ENCODE results near the gene TTC21B. TPM values are rescaled to one million over a fixed set of nuclear protein-coding genes. Genes with fewer than 3 reads are reported as not detected.

Gene TTC21B
- total RNA-seq, 2 experiments from 2014 or later = 13.8 to 20.2 TPM

DNA sequence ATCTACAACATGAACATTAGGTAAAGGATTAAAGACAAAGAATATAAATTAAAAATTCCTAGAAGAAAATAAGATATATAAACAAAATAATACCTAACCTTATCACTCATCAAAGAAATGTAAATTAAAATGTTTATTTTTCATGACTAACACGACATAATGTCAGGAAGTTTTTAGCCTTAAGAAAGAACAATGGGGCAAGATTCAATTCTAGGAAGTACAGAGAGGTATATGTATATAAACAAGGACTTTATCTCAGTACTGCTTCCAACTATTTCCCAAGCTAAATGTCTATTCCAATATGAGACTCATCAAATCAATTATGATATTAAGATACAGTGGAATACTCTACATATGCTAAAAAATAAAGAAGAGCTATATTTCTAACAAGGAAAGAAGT lies 44.1 kb downstream of the TTC21B start:
- CTCF ChIA-PET = no interaction called here
- DNase-seq = no peak
- Mint-ChIP-seq H3K36me3 (peaks cover 31% of the 10 kb centered on the region), H3K27me3 (no peaks in the 10 kb centered on the region), H3K4me3 (no peak overlapping the region), H3K27ac (no peak overlapping the region), H3K9me3 (ENCODE audit: low read depth) (no peaks in the 10 kb centered on the region), H3K4me1 (peaks cover 12% of the 10 kb centered on the region)
- ATAC-seq = no peak

DNA sequence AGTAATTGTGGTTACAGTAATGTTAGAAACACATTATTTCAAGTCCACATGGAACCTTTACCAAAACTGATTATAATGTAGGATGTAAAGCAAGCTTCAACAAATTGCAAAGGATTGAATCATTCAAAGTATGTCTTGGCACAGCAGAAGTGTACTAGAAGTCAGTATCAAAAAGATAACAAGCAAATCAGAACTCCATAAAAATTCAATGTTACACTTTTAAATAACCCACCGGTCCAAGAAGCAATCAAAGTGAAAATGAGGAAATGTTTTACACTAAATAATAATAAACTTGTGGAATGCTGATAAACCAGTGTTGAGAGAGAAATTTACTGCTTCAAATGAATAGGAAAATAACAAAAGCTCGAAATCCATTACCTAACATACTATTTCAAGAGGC lies 47.7 kb downstream of the TTC21B start:
- Mint-ChIP-seq H3K4me1 (peaks cover 25% of the 10 kb centered on the region), H3K27me3 (no peaks in the 10 kb centered on the region), H3K9me3 (ENCODE audit: low read depth) (no peaks in the 10 kb centered on the region), H3K4me3 (no peak overlapping the region), H3K27ac (no peak overlapping the region), H3K36me3 (peaks cover 25% of the 10 kb centered on the region)
- ATAC-seq = no peak
- CTCF ChIA-PET = interaction anchor here (0.6 to 1.7 kb wide), 2 partner anchors 31 to 332 kb away, joined by 3 to 4 read pairs; no protein-coding TSS in a partner anchor
- no peak for DNase-seq

DNA sequence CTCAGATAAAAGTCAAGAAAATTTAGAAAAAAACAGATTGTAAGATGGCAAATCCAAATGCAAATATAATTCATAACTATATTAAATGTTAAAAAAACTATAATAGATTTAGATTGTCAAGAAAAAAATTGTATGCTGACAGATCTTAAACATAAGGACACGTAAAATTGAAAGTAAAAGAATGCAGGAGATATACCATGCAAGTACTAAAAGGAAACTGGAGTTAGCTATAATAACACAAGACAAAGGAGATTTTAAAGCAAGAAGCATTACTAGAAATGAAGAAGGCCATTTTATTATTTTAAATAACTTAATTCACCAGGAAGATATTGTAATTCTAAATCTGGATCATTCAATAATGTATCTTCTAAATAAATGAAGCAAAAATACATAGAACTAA lies 48.3 kb downstream of the TTC21B start:
- Mint-ChIP-seq H3K4me3 (no peak overlapping the region), H3K27me3 (no peaks in the 10 kb centered on the region), H3K36me3 (peaks cover 25% of the 10 kb centered on the region), H3K9me3 (ENCODE audit: low read depth) (no peaks in the 10 kb centered on the region), H3K27ac (peak overlapping the region; percentile 73), H3K4me1 (peaks cover 25% of the 10 kb centered on the region)
- ATAC-seq (no peak), DNase-seq (no peak)
- CTCF ChIA-PET = interaction anchor here (1.7 kb wide), 1 partner anchor 31 kb away, joined by 4 read pairs; no protein-coding TSS in a partner anchor

DNA sequence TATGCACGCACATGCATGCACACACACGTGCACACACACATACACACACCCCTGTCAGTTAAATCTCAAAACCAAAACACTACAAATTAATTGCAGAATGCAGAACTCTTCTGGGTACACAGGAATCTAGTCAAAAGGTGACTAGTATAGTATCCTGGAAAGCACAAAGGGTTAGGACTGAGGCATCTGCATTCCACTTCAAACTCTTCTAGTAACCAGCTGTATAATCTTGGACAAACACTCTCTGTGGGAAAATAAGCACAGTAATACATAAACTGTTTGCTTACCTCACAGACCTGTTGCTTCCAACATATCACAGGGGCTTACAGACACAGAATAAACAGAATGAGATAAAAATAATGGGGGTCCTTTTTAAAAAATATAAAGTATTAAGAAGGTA lies 49.1 kb downstream of the TTC21B start:
- ATAC-seq (no peak), DNase-seq (no peak)
- H3K4me3 Mint-ChIP-seq = no peak overlapping the region
- H3K9me3 Mint-ChIP-seq (ENCODE audit: low read depth) = no peaks in the 10 kb centered on the region
- H3K27me3 Mint-ChIP-seq = no peaks in the 10 kb centered on the region
- H3K4me1 Mint-ChIP-seq = peaks cover 25% of the 10 kb centered on the region
- H3K27ac Mint-ChIP-seq = no peak overlapping the region
- H3K36me3 Mint-ChIP-seq = peaks cover 22% of the 10 kb centered on the region
- CTCF ChIA-PET = interaction anchor here (1.2 to 1.7 kb wide), 2 partner anchors 15 to 30 kb away, joined by 3 to 4 read pairs; no protein-coding TSS in a partner anchor

DNA sequence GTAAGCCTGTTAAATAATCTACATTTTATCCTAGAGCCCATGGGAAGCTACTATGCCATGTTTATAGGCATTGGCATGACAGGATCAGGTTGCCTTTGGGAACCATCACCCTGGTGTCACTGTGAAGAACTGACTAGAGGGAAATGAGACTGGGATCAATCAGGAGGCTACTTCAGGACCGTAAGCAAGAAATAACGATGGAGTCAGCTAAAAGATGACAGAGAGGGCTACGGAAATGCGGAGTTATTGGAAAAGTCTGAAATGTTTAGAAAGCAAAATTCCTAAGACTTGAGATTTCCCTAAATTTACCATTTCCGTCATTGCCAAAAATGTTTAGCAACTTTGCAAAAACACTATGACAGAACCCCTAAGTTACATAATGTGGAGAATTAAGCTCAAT lies 50.2 kb downstream of the TTC21B start:
- Mint-ChIP-seq H3K4me1 (peaks cover 25% of the 10 kb centered on the region), H3K36me3 (peaks cover 25% of the 10 kb centered on the region), H3K4me3 (peak overlapping the region; percentile 44), H3K27ac (peak overlapping the region; percentile 75), H3K27me3 (no peaks in the 10 kb centered on the region), H3K9me3 (ENCODE audit: low read depth) (no peaks in the 10 kb centered on the region)
- CTCF ChIA-PET = interaction anchor here (0.6 to 1.2 kb wide), 5 partner anchors 14 to 34 kb away, joined by 3 read pairs; no protein-coding TSS in a partner anchor
- no peak for DNase-seq
- ATAC-seq = no peak

DNA sequence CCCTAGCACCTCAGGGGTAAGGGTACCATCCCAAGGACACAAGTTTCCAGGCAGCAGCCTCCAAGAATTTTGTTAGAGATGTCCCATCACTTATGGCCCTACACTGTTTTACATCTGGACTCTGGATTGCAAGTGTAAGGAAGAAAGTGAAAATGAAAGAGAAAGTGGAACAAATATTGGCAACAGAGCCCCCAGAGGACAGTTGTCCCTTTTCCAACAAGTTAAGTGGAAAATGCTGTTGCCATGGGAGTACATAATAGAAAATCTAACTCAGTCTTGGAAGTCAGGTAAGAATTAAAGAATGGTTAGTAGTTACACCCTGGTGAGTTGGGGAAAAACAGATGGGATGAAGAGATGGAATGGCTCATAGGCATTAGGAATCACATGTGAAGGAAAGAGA lies 50.6 kb downstream of the TTC21B start:
- Mint-ChIP-seq H3K36me3 (peaks cover 30% of the 10 kb centered on the region), H3K27ac (peak overlapping the region; percentile 75), H3K9me3 (ENCODE audit: low read depth) (no peaks in the 10 kb centered on the region), H3K4me1 (peaks cover 25% of the 10 kb centered on the region), H3K27me3 (no peaks in the 10 kb centered on the region), H3K4me3 (peak overlapping the region; percentile 44)
- ATAC-seq (peak; percentile 87), DNase-seq (no peak)
- CTCF ChIA-PET = interaction anchor here (0.8 to 1.7 kb wide), 4 partner anchors 14 to 50 kb away, joined by 3 to 10 read pairs (median 3); partner anchors contain the start of gene TTC21B

DNA sequence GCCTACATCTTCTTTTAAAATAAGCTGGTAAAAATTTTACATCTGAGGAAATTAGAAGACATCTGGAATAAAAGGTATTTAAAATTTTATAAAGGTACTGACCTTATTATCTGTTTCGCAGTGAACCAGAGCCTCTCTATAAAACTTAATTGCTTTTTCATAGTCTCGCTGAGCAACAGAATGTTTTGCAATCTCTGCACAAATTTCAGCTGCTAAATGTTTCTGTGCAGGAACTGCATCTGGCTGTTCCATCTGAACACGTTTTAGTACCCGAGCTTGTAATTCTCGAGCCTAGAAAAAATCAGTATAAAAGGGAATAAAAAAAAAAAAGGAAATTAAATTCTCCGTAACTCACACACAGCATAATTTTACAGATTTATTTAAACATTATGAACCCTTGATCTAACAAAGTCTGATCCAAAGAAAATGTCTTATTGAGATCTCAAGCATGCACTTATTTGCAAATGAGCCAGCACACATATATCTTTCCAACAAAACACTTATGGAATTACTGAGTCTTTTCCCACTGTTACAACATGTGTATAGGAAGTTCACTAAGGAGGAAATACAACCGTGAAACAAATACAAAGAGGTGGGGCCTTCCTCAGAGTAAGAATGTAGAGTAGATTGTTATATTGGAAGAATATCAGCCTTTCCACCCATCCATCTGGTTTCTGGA lies 51.8 kb downstream of the TTC21B start:
- DNase-seq = no peak
- H3K4me1 Mint-ChIP-seq = peaks cover 25% of the 10 kb centered on the region
- H3K9me3 Mint-ChIP-seq (ENCODE audit: low read depth) = no peaks in the 10 kb centered on the region
- peaks cover 31% of the 10 kb centered on the region for H3K36me3 Mint-ChIP-seq
- no peak for ATAC-seq
- no peaks in the 10 kb centered on the region for H3K27me3 Mint-ChIP-seq
- no peak overlapping the region for H3K4me3 Mint-ChIP-seq
- CTCF ChIA-PET = interaction anchor here (1.3 to 1.7 kb wide), 3 partner anchors 10 to 52 kb away, joined by 3 to 10 read pairs (median 3); partner anchors contain the start of gene TTC21B
- H3K27ac Mint-ChIP-seq = no peak overlapping the region

DNA sequence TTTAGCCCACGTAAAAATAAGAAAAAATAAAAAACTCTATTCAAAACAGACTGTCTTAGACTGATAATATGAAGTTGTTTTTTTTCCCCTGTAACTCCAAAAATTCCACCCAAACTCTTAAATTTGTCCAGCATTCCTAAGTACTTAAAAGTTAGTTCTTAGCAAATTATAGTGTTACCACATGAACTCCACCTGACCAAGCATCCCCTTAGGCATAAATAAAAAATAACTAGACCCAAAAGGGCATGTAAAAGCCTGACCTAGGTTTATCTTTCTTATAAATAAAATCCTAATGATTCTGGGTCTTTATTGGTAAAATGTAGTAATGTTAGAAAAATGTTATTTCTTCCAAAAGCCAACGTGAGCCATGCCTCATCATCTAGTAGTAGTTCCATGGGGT lies 54.3 kb downstream of the TTC21B start:
- no peak for ATAC-seq

DNA sequence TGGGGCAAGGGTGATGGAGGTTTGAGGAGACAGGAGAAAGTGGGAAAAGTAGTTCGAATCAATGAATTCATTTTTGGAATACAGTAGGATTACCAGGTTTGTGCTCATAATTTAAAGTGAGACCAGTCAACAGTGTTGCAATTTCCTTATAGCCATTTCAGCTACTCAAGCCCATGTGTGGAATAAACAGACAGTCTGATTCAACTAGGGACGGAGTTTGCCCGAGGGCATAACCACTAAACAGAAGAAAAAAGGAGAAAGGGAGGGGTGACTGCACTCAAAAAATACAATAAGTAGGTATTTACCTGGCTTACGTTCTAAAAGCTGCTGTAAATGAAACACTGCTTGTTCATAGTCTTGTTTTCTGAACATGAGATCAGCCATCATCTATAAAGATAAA lies 55.2 kb downstream of the TTC21B start:
- no peak overlapping the region for H3K4me3 Mint-ChIP-seq
- H3K9me3 Mint-ChIP-seq (ENCODE audit: low read depth) = no peaks in the 10 kb centered on the region
- H3K27me3 Mint-ChIP-seq = no peaks in the 10 kb centered on the region
- peaks cover 36% of the 10 kb centered on the region for H3K36me3 Mint-ChIP-seq
- no peak for DNase-seq
- H3K27ac Mint-ChIP-seq = no peak overlapping the region
- ATAC-seq = no peak
- CTCF ChIA-PET = no interaction called here
- H3K4me1 Mint-ChIP-seq = peaks cover 12% of the 10 kb centered on the region

More for the DNA sequence above, 54.3 kb downstream of the TTC21B start:
- Mint-ChIP-seq H3K9me3 (ENCODE audit: low read depth) (no peaks in the 10 kb centered on the region), H3K27ac (no peak overlapping the region), H3K36me3 (peaks cover 32% of the 10 kb centered on the region), H3K4me3 (no peak overlapping the region), H3K27me3 (no peaks in the 10 kb centered on the region), H3K4me1 (peaks cover 14% of the 10 kb centered on the region)
- no peak for DNase-seq
- CTCF ChIA-PET = interaction anchor here (1.5 kb wide), 1 partner anchor 25 kb away, joined by 3 read pairs; no protein-coding TSS in a partner anchor

DNA sequence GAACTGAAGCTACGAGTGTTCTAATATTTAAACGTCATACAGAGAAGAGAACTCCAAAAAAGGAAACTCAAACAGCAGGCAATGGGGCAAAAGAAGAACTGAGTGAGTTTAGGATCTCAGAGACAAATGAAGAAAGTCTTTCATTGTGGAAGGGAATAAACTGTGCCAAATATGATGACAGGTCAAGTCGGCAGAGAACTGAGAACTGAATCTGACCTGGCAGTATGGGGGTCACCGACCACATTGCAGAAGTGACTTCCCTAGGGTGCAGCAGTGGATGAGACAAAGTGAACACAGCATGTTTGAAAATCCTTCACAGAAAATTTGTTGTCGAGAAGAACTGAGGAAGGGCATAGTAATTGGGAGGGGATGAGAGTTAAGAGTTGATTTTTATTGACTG lies 55.9 kb downstream of the TTC21B start:
- no peaks in the 10 kb centered on the region for H3K9me3 Mint-ChIP-seq (ENCODE audit: low read depth)
- no peak for ATAC-seq
- H3K4me1 Mint-ChIP-seq = peaks cover 5% of the 10 kb centered on the region

DNA sequence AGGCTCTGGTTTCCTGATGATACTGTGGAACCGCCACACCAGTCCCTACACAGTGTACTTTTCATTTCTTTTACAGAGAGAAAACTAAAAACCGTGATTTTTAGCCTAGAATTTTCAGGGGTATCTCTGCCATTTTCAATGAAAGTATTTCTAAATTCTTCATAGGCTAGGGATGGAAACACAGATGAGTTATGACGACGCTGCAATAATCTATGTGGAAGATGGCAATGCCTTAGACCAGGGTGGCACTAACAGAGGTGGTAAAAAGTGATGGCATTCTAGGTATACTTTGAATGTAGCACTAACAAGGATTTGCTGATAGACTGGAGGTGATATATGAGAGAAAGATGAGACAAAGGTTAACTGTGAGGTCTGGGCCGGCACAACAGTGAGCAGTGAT lies 56.5 kb downstream of the TTC21B start:
- Mint-ChIP-seq H3K4me1 (peaks cover 4% of the 10 kb centered on the region), H3K9me3 (ENCODE audit: low read depth) (no peaks in the 10 kb centered on the region), H3K27ac (no peak overlapping the region), H3K4me3 (no peak overlapping the region), H3K27me3 (no peaks in the 10 kb centered on the region), H3K36me3 (peaks cover 34% of the 10 kb centered on the region)
- no peak for DNase-seq
- ATAC-seq = no peak
- CTCF ChIA-PET = interaction anchor here (1.1 kb wide), 1 partner anchor 14 kb away, joined by 3 read pairs; no protein-coding TSS in a partner anchor

More for the DNA sequence above, 55.9 kb downstream of the TTC21B start:
- H3K36me3 Mint-ChIP-seq = peaks cover 31% of the 10 kb centered on the region
- H3K4me3 Mint-ChIP-seq = no peak overlapping the region
- CTCF ChIA-PET = interaction anchor here (1.1 kb wide), 1 partner anchor 14 kb away, joined by 3 read pairs; no protein-coding TSS in a partner anchor
- H3K27ac Mint-ChIP-seq = no peak overlapping the region
- H3K27me3 Mint-ChIP-seq = no peaks in the 10 kb centered on the region
- no peak for DNase-seq

DNA sequence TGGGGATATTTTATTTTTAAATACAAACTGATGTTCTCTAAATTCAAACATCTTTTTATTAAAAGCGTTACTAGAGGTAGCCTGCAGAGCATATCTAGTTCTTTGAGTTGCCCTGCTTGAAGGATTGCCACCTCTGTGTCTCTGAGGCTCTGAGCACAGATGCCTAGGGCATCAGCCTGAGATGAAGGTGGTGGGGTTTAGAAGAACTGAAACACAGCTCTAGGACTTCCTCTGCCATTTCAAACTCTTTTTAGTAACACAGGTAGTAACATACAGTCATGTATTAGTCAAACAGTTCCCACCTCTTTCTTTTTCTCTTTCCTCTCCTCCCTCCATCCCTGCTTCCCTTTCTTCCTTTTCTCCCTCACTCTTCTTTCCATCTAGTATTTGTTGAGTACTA lies 57.6 kb downstream of the TTC21B start:
- no peaks in the 10 kb centered on the region for H3K9me3 Mint-ChIP-seq (ENCODE audit: low read depth)
- CTCF ChIA-PET = no interaction called here
- H3K27ac Mint-ChIP-seq = no peak overlapping the region
- H3K36me3 Mint-ChIP-seq = peaks cover 34% of the 10 kb centered on the region
- DNase-seq = no peak
- H3K27me3 Mint-ChIP-seq = no peaks in the 10 kb centered on the region
- no peak overlapping the region for H3K4me3 Mint-ChIP-seq
- peaks cover 2% of the 10 kb centered on the region for H3K4me1 Mint-ChIP-seq
- ATAC-seq = no peak

DNA sequence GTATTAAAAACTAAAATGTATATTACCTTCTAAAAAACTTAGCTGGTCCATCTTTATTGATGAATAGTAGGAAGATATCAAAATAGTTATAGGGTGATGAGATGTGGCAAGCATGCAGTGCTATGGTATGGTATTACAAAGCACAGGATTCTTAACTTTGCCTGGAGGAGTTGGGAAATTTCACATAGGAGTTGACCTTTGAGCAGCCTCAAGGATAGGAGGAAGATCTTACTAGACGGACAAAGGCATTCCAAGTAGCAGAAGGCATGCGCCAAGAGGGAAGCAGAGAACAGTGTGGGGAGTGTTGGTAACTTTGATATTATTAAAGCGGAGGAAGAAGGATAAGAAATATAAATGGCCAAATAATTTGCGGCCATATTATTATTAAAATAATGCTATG lies 60.0 kb downstream of the TTC21B start:
- Mint-ChIP-seq H3K27ac (no peak overlapping the region), H3K36me3 (peaks cover 40% of the 10 kb centered on the region), H3K4me1 (peaks cover 2% of the 10 kb centered on the region), H3K4me3 (no peak overlapping the region), H3K27me3 (no peaks in the 10 kb centered on the region), H3K9me3 (ENCODE audit: low read depth) (no peaks in the 10 kb centered on the region)
- DNase-seq (no peak), ATAC-seq (no peak)
- CTCF ChIA-PET = interaction anchor here (0.9 kb wide), 1 partner anchor 17 kb away, joined by 3 read pairs; no protein-coding TSS in a partner anchor

DNA sequence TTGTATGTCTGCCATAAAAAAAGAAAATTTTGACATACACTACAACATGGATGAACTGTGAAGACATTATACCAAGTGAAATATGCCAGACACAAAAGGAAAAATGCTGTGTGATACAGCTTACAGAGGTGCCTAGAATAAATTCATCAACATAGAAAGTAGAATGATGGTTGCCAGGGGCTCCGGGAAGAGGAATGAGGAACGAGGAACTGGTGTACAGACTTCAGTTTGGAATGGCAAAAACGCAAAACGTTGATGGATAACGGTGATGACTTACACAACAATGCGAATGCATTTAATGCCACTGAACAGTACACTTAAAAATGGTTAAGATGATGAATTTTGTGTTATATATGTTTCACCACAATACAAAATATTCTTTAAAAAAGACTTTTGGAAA lies 61.0 kb downstream of the TTC21B start:
- Mint-ChIP-seq H3K4me1 (peaks cover 2% of the 10 kb centered on the region), H3K4me3 (no peak overlapping the region), H3K27ac (no peak overlapping the region), H3K27me3 (no peaks in the 10 kb centered on the region), H3K36me3 (peaks cover 33% of the 10 kb centered on the region), H3K9me3 (ENCODE audit: low read depth) (no peaks in the 10 kb centered on the region)
- CTCF ChIA-PET = interaction anchor here (1.4 kb wide), 1 partner anchor 9 kb away, joined by 3 read pairs; no protein-coding TSS in a partner anchor
- DNase-seq = no peak
- ATAC-seq = no peak
